H9 (cell line): Measurements from ENCODE around the gene PBX1. TPM values are rescaled to one million over a fixed set of nuclear protein-coding genes. Genes with fewer than 3 reads are reported as not detected.
"Not testable (repeated sequence)": the region's sequence is repeated elsewhere in the genome, so short reads cannot be mapped to it uniquely, and the experiment has no call there.

Experiments
- DNase-seq: peaks from one replicate; pipeline ENCODE4 v3.0.0-alpha.2; 2017
- H2AFZ ChIP-seq: one replicate; pipeline ENCODE4 v1.6.1; 2013; ENCODE audit warnings: mild to moderate bottlenecking, low read length, control low read depth, moderate library complexity
- H2AK5ac ChIP-seq: 2 replicates; pipeline ENCODE4 v1.6.1; 2013; ENCODE audit warnings: low read length, control low read depth, mixed read lengths; ENCODE audit not compliant: insufficient read length
- H2BK120ac ChIP-seq: one replicate; pipeline ENCODE4 v1.6.1; 2013; ENCODE audit warnings: low read depth, mild to moderate bottlenecking, low read length, control low read depth, inconsistent platforms; ENCODE audit not compliant: poor library complexity, severe bottlenecking
- H2BK12ac ChIP-seq: 2 replicates; pipeline ENCODE4 v1.6.1; 2013; ENCODE audit warnings: low read length, control low read depth, mixed read lengths, low read depth; ENCODE audit not compliant: insufficient read length
- H2BK15ac ChIP-seq: 2 replicates; pipeline ENCODE4 v1.6.1; 2013; ENCODE audit warnings: low read depth, low read length, control low read depth
- H2BK20ac ChIP-seq: one replicate; pipeline ENCODE4 v1.6.1; 2013; ENCODE audit warnings: low read depth, mild to moderate bottlenecking, low read length, control low read depth, inconsistent platforms; ENCODE audit not compliant: poor library complexity, severe bottlenecking
- H2BK5ac ChIP-seq: 2 replicates; pipeline ENCODE4 v1.6.1; 2013; ENCODE audit warnings: low read length, control low read depth, mixed read lengths; ENCODE audit not compliant: insufficient read length
- H3K14ac ChIP-seq: 2 replicates; pipeline ENCODE4 v1.6.1; 2013; ENCODE audit warnings: low read length, control low read depth; ENCODE audit not compliant: insufficient read depth
- H3K18ac ChIP-seq: 2 replicates; pipeline ENCODE4 v1.6.1; 2013; ENCODE audit warnings: low read depth, mild to moderate bottlenecking, mixed read lengths, low read length, control low read depth; ENCODE audit not compliant: insufficient read length
- H3K23ac ChIP-seq: 2 replicates; pipeline ENCODE4 v1.6.1; 2013; ENCODE audit warnings: low read length, control low read depth, mixed read lengths, low read depth; ENCODE audit not compliant: insufficient read length
- H3K23me2 ChIP-seq: 2 replicates; pipeline ENCODE4 v1.6.1; 2013; ENCODE audit warnings: low read depth, mild to moderate bottlenecking, mixed read lengths, low read length, control low read depth; ENCODE audit not compliant: insufficient read length, poor library complexity, severe bottlenecking
- H3K27ac ChIP-seq: 2 replicates; pipeline ENCODE4 v1.5.1; 2013; ENCODE audit warnings: low read length, control low read depth, mixed read lengths, low read depth; ENCODE audit not compliant: insufficient read length
- H3K27me3 ChIP-seq: 2 replicates; pipeline ENCODE4 v1.6.1; 2013; ENCODE audit warnings: low read length, control low read depth, inconsistent platforms; ENCODE audit not compliant: insufficient read depth
- H3K4ac ChIP-seq: 2 replicates; pipeline ENCODE4 v1.6.1; 2013; ENCODE audit warnings: low read depth, mild to moderate bottlenecking, control low read depth, inconsistent platforms, low read length, moderate library complexity
- H3K4me1 ChIP-seq: 2 replicates; pipeline ENCODE4 v1.6.1; 2013; ENCODE audit warnings: low read length, control low read depth, inconsistent platforms; ENCODE audit not compliant: insufficient read depth
- H3K4me2 ChIP-seq: 2 replicates; pipeline ENCODE4 v1.6.1; 2013; ENCODE audit warnings: low read length, control low read depth, mixed read lengths; ENCODE audit not compliant: insufficient read length, insufficient read depth
- H3K56ac ChIP-seq: 2 replicates; pipeline ENCODE4 v1.6.1; 2013; ENCODE audit warnings: low read depth, mild to moderate bottlenecking, mixed read lengths, low read length, control low read depth; ENCODE audit not compliant: insufficient read length
- H3K79me1 ChIP-seq: 2 replicates; pipeline ENCODE4 v1.6.1; 2013; ENCODE audit warnings: low read depth, mild to moderate bottlenecking, moderate library complexity, low read length, control low read depth, inconsistent platforms; ENCODE audit not compliant: insufficient read depth, poor library complexity, severe bottlenecking
- H3K79me2 ChIP-seq: 2 replicates; pipeline ENCODE4 v1.6.1; 2013; ENCODE audit warnings: low read length, control low read depth, inconsistent platforms; ENCODE audit not compliant: insufficient read depth
- H3K9ac ChIP-seq: 2 replicates; pipeline ENCODE4 v1.6.1; 2013; ENCODE audit warnings: low read length, control low read depth, mixed read lengths; ENCODE audit not compliant: insufficient read length; ENCODE audit errors: extremely low read depth
- H3K9me3 ChIP-seq: one replicate; pipeline ENCODE4 v1.6.1; 2013; ENCODE audit warnings: low read depth, low read length, inconsistent platforms; ENCODE audit not compliant: control insufficient read depth
- H3T11ph ChIP-seq: one replicate; pipeline ENCODE4 v1.6.1; 2013; ENCODE audit warnings: mild to moderate bottlenecking, low read length, control low read depth, inconsistent platforms
- H4K20me1 ChIP-seq: one replicate; pipeline ENCODE4 v1.6.1; 2013; ENCODE audit not compliant: control insufficient read depth, insufficient read length, insufficient read depth
- H4K5ac ChIP-seq: 2 replicates; pipeline ENCODE4 v1.6.1; 2013; ENCODE audit warnings: low read depth, mild to moderate bottlenecking, mixed read lengths, low read length, control low read depth; ENCODE audit not compliant: insufficient read length
- H4K8ac ChIP-seq: replicated peaks from 2 replicates; pipeline ENCODE4 v1.6.1; 2013; ENCODE audit warnings: low read length, control low read depth, mixed read lengths, low read depth; ENCODE audit not compliant: insufficient read length
- H4K91ac ChIP-seq: 2 replicates; pipeline ENCODE4 v1.6.1; 2013; ENCODE audit warnings: low read depth, mild to moderate bottlenecking, moderate library complexity, mixed read lengths, low read length, control low read depth; ENCODE audit not compliant: insufficient read length
- H3K27ac Mint-ChIP-seq, 3 experiments: 2 replicates in 2 of 3; 3 replicates in 1 of 3; pipeline ENCODE4 v1.8.0; 2020 to 2021; ENCODE audit warnings: mixed read lengths in 3 of 3, mild to moderate bottlenecking in 1 of 3, moderate library complexity in 1 of 3
- H3K27me3 Mint-ChIP-seq: 2 replicates; pipeline ENCODE4 v1.8.0; 2021; ENCODE audit warnings: low read depth, mild to moderate bottlenecking, moderate library complexity, mixed read lengths
- H3K36me3 Mint-ChIP-seq, 3 experiments: 2 replicates in 2 of 3; 3 replicates in 1 of 3; pipeline ENCODE4 v1.8.0; 2020 to 2021; ENCODE audit warnings: low read depth in 3 of 3, mixed read lengths in 3 of 3; ENCODE audit not compliant: insufficient read depth in 1 of 3
- H3K4me1 Mint-ChIP-seq, 2 experiments: 2 replicates each; pipeline ENCODE4 v1.8.0; 2020; ENCODE audit warnings: mixed read lengths in 2 of 2
- H3K4me3 Mint-ChIP-seq, 2 experiments: 2 replicates in 1 of 2; 3 replicates in 1 of 2; pipeline ENCODE4 v1.8.0; 2020 to 2021; ENCODE audit warnings: mild to moderate bottlenecking in 2 of 2, mixed read lengths in 2 of 2, moderate library complexity in 1 of 2
- H3K9me3 Mint-ChIP-seq, 2 experiments: 2 replicates in 1 of 2; 3 replicates in 1 of 2; pipeline ENCODE4 v1.8.0; 2020; ENCODE audit warnings: mild to moderate bottlenecking in 2 of 2, mixed read lengths in 2 of 2, moderate library complexity in 1 of 2
- WGBS: extraction: QIAGEN DNeasy Blood & Tissue Kit; methylation state at CpG from one replicate; pipeline ENCODE4 v1.1.7; 2013; ENCODE audit warnings: missing lambda C conversion rate, low lambda C conversion rate, mixed read lengths; ENCODE audit not compliant: insufficient read length; ENCODE audit errors: extremely low coverage; 5-methylcytosine and 5-hydroxymethylcytosine counted together
- total RNA-seq: library from RNA; stranded (reverse); gene quantifications from 2 replicates; pipeline ENCODE4 v1.2.1, GENCODE V29; 2021
- TF ChIP-seq, protein P1 (sequence below): fragments of 200-600 bp; sonication (generic); conservative IDR thresholded peaks from 3 replicates; pipeline ENCODE4 v1.8.0; 2021; ENCODE audit warnings: antibody characterized with exemption, mild to moderate bottlenecking

The PBX1 gene
- total RNA-seq, 1 experiment from 2014 or later, result 142 TPM

DNA sequence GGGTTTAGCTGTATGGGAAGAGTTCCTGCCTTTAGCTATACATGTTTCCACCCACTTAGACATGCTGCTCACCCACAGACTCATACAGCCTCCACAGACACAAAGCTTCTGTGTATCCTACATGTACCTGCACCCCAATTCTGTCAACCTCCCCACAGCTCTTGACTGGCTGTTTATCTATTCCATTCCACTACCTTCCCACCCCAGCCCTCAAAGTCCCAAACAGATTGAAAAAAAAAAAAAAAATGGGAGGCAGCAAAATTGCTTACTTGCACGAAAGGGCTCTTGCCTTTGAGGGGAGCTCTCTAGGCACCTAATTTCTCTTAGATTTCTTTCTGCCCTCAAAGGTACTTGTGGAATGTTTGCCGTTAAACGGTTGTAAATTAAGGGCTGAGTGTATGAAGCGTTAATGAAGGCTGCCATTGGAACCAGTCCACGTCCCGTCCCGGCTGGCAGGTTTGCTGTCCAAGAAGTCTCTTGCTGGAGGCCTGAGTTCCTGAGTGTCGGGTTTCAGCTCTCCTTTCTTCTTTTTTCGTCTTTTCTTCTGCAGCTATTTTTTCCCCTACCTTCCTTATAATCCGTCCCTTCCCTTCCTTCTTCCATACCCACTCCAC, 43.6 kb downstream of the PBX1 start:
- no peak overlapping the region for H3K4ac ChIP-seq
- H3K9ac ChIP-seq, result peak overlapping the region; percentile 35
- no peak overlapping the region for H2BK120ac ChIP-seq
- H3K27ac Mint-ChIP-seq, result peak overlapping the region; percentile 97 to 100 (median 99)
- H3K4me1 ChIP-seq, result peaks cover 18% of the 10 kb centered on the region
- H3K18ac ChIP-seq, result peak overlapping the region; percentile 55
- no peak overlapping the region for H3T11ph ChIP-seq
- peak overlapping the region; percentile 38 for H3K4me2 ChIP-seq
- H3K14ac ChIP-seq, result no peak overlapping the region
- peak; percentile 72 for DNase-seq
- peaks cover 19% of the 10 kb centered on the region; the same call in 1 of the 2 replicates for H3K79me2 ChIP-seq
- no peaks in the 10 kb centered on the region for H3K9me3 Mint-ChIP-seq
- no peak overlapping the region for H4K5ac ChIP-seq
- no peaks in the 10 kb centered on the region for H4K20me1 ChIP-seq
- H3K27me3 Mint-ChIP-seq, result no peaks in the 10 kb centered on the region
- peak overlapping the region; percentile 94 for H3K27ac ChIP-seq
- H2AFZ ChIP-seq, result no peak overlapping the region
- no peaks in the 10 kb centered on the region for H3K79me1 ChIP-seq
- no peak overlapping the region for H3K56ac ChIP-seq
- H3K4me1 Mint-ChIP-seq, result peaks cover 87 to 91% of the 10 kb centered on the region in 2 experiments
- H3K4me3 Mint-ChIP-seq, result peak overlapping the region; percentile 51 to 69
- H2BK12ac ChIP-seq, result peak overlapping the region; percentile 91
- H2BK5ac ChIP-seq, result no peak overlapping the region
- H3K23me2 ChIP-seq, result peaks cover 5% of the 10 kb centered on the region
- peaks cover 13 to 21% (median 20%) of the 10 kb centered on the region in 3 experiments; a peak in 5 of 7 replicates for H3K36me3 Mint-ChIP-seq
- no peak overlapping the region for H4K8ac ChIP-seq
- no CpG with 5 or more reads among the region's 10 CpGs for WGBS
- H4K91ac ChIP-seq, result no peak overlapping the region
- TF ChIP-seq, protein P1, sequence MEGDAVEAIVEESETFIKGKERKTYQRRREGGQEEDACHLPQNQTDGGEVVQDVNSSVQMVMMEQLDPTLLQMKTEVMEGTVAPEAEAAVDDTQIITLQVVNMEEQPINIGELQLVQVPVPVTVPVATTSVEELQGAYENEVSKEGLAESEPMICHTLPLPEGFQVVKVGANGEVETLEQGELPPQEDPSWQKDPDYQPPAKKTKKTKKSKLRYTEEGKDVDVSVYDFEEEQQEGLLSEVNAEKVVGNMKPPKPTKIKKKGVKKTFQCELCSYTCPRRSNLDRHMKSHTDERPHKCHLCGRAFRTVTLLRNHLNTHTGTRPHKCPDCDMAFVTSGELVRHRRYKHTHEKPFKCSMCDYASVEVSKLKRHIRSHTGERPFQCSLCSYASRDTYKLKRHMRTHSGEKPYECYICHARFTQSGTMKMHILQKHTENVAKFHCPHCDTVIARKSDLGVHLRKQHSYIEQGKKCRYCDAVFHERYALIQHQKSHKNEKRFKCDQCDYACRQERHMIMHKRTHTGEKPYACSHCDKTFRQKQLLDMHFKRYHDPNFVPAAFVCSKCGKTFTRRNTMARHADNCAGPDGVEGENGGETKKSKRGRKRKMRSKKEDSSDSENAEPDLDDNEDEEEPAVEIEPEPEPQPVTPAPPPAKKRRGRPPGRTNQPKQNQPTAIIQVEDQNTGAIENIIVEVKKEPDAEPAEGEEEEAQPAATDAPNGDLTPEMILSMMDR, result no peak
- H3K27me3 ChIP-seq, result no peaks in the 10 kb centered on the region
- H2BK15ac ChIP-seq, result no peak overlapping the region
- no peaks in the 10 kb centered on the region for H3K9me3 ChIP-seq
- H3K23ac ChIP-seq, result no peak overlapping the region
- H2AK5ac ChIP-seq, result no peak overlapping the region
- H2BK20ac ChIP-seq, result no peak overlapping the region

DNA sequence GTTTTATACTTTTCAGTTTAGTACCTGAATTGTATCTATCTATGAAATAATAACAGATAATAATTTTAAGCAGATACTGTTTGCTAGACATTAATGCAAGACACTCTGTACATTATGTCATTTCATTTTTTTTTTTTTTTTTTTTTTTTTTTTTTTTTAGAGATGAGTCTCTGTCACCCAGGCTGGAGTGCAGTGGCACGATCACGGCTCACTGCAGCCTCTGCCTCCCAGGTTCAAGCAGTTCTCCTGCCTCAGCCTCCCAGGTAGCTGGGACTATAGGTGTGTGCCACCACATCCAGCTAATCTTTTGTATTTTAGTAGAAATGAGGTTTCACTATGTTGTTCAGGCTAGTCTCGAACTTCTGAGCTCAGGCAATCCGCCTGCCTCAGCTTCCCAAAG, 44.8 kb downstream of the PBX1 start:
- H4K20me1 ChIP-seq, H3K27me3 Mint-ChIP-seq: not testable (repeated sequence)

More for the DNA sequence above, 44.8 kb downstream of the PBX1 start:
- H3K18ac ChIP-seq, H2AFZ ChIP-seq, H3K27ac ChIP-seq, H2BK5ac ChIP-seq, H3K4ac ChIP-seq, H2BK12ac ChIP-seq, H3K23ac ChIP-seq, H3K9me3 Mint-ChIP-seq, H4K91ac ChIP-seq, H3K14ac ChIP-seq, H4K5ac ChIP-seq, H2BK15ac ChIP-seq, DNase-seq, H3K27ac Mint-ChIP-seq, H3K4me3 Mint-ChIP-seq, H2AK5ac ChIP-seq, H3K9ac ChIP-seq, H3K4me2 ChIP-seq, H3T11ph ChIP-seq, H2BK120ac ChIP-seq, H3K23me2 ChIP-seq, H3K27me3 ChIP-seq, H2BK20ac ChIP-seq, H3K79me1 ChIP-seq, H3K9me3 ChIP-seq, H4K8ac ChIP-seq, H3K56ac ChIP-seq: not testable (repeated sequence)
- Mint-ChIP-seq H3K36me3 (peaks cover 8 to 17% (median 16%) of the 10 kb centered on the region in 3 experiments; a peak in 5 of 7 replicates), H3K4me1 (peaks cover 86 to 91% of the 10 kb centered on the region in 2 experiments)
- H3K4me1 ChIP-seq, result peaks cover 15% of the 10 kb centered on the region
- H3K79me2 ChIP-seq, result peaks cover 19% of the 10 kb centered on the region; the same call in 1 of the 2 replicates
- no CpG with 5 or more reads among the region's 4 CpGs for WGBS
